Gastrocnemius medialis (tissue), 4 donors: ENCODE results near the gene GPNMB. TPM values are rescaled to one million over a fixed set of nuclear protein-coding genes. Genes with fewer than 3 reads are reported as not detected.

Source experiments
- ATAC-seq, 2 donors: fragments of 150-250 bp; one replicate each; pipeline ENCODE4 v1.9.1; 2016
- DNase-seq, 2 donors: peaks; one replicate each; pipeline ENCODE4 v3.0.0-alpha.2; 2019
- H3K27ac ChIP-seq, 4 donors: fragments of 200-600 bp; sonication (generic); 1 replicate in 1 of 4; 2 replicates in 3 of 4; pipeline ENCODE4 v1.5.1; 2016 to 2018; ENCODE audit warnings: mild to moderate bottlenecking in 2 of 4, moderate library complexity in 1 of 4
- H3K27me3 ChIP-seq, 3 donors: fragments of 200-600 bp; sonication (generic) in 2 of 3; 1 replicate in 1 of 3; 2 replicates in 2 of 3; pipeline versions ENCODE4 v1.5.1 to v1.6.0; 2016 to 2019; ENCODE audit warnings: mild to moderate bottlenecking in 1 of 3, moderate library complexity in 1 of 3
- H3K36me3 ChIP-seq, 2 donors: fragments of 200-600 bp; sonication (generic) in 1 of 2; one replicate each; pipeline ENCODE4 v1.5.1; 2017 to 2018
- H3K4me1 ChIP-seq, 2 donors: fragments of 200-600 bp; sonication (generic) in 1 of 2; one replicate each; pipeline ENCODE4 v1.5.1; 2016 to 2017; ENCODE audit warnings: mild to moderate bottlenecking in 2 of 2
- H3K4me3 ChIP-seq, 4 donors: fragments of 200-600 bp; sonication (generic) in 3 of 4; 1 replicate in 1 of 4; 2 replicates in 3 of 4; pipeline ENCODE4 v1.5.1; 2016 to 2019; ENCODE audit warnings: mild to moderate bottlenecking in 2 of 4
- H3K9me3 ChIP-seq, 3 donors: fragments of 200-600 bp; sonication (generic) in 2 of 3; 1 replicate in 1 of 3; 2 replicates in 2 of 3; pipeline ENCODE4 v1.5.1; 2016 to 2019
- CTCF ChIP-seq, 5 experiments: fragments of 450-650 bp in 3 of 5; fragments of 200-600 bp in 2 of 5; sonication (generic) in 2 of 5; IDR thresholded peaks in 4 of 5; conservative IDR thresholded peaks in 1 of 5; 1 replicate in 4 of 5; 2 replicates in 1 of 5; pipeline ENCODE4 v1.5.1; 2016 to 2019; ENCODE audit warnings: antibody characterized with exemption in 5 of 5, mild to moderate bottlenecking in 3 of 5, moderate library complexity in 3 of 5
- POLR2A ChIP-seq, 2 donors: fragments of 450-650 bp; IDR thresholded peaks; one replicate each; pipeline ENCODE4 v1.6.1; 2017; ENCODE audit warnings: antibody characterized with exemption in 2 of 2, mild to moderate bottlenecking in 2 of 2, moderate library complexity in 2 of 2
- in situ Hi-C, 4 donors: fragments of 200-750 bp; cut with MboI; loops; one replicate each; pipeline versions ENCODE4 v1.15.0 to v1.8.0; 2017; ENCODE audit warnings: low sequenced_read_pairs in 4 of 4
- intact Hi-C: fragments of 100-400 bp; cut with DNase I; formaldehyde crosslinking; loops from one replicate; pipeline ENCODE4 v1.15.1; 2023; ENCODE audit warnings: low total_unique reads
- total RNA-seq, 4 donors: library from RNA; depleted of rRNA; stranded (reverse); fragments of >200 nt; gene quantifications; one replicate each; pipeline versions ENCODE4 v1.1.0 to v1.2.3, GENCODE V29; 2016

The GPNMB gene
- total RNA-seq, 4 donors from 2014 or later, result 14.7 to 32.1 (median 17.3) TPM

GRCh38 chr7:23295401-23295697 lies 48.8 kb downstream of the GPNMB start:
- DNase-seq, result no peak
- in situ Hi-C loops (no loop called here), intact Hi-C loops (no loop called here)
- no peak for ATAC-seq
- H3K9me3 ChIP-seq, result no peaks in the 10 kb centered on the region
- H3K4me1 ChIP-seq, result peaks cover 9 to 13% of the 10 kb centered on the region in 2 donors
- no peak overlapping the region for H3K27ac ChIP-seq
- H3K36me3 ChIP-seq, result no peaks in the 10 kb centered on the region
- no peak for TF ChIP-seq POLR2A (IDR thresholded peaks at IDR 0.05)
- TF ChIP-seq CTCF (IDR thresholded peaks at IDR 0.05 in 4 of 5, conservative IDR thresholded peaks at IDR 0.05 in 1 of 5), result no peak
- no peaks in the 10 kb centered on the region for H3K27me3 ChIP-seq
- H3K4me3 ChIP-seq, result no peak overlapping the region

- Histone ChIP-seq H3K27ac (peak overlapping the region; percentile 86 to 93 (median 88)), H3K4me3 (peak overlapping the region; percentile 78 to 99 (median 91)), H3K4me1 (peaks cover 24 to 30% of the 10 kb centered on the region in 2 donors), H3K27me3 (no peaks in the 10 kb centered on the region), H3K9me3 (no peaks in the 10 kb centered on the region), H3K36me3 (peaks cover 0 to 4% of the 10 kb centered on the region in 2 donors)
- DNase-seq (no peak), ATAC-seq (peak in 1 of 2 donors; percentile 1)
- in situ Hi-C loops, result no loop called here
- intact Hi-C loops, result loop anchor here (2.0 kb wide), 1 partner anchor 118 kb away; no protein-coding TSS in a partner anchor
- TF ChIP-seq CTCF (IDR thresholded peaks at IDR 0.05 in 4 of 5, conservative IDR thresholded peaks at IDR 0.05 in 1 of 5), result no peak
- TF ChIP-seq POLR2A (IDR thresholded peaks at IDR 0.05), result no peak
Measured at GRCh38 chr7:23298141-23298881, 51.7 kb downstream of the GPNMB start.

- no peaks in the 10 kb centered on the region for H3K9me3 ChIP-seq
- in situ Hi-C loops (no loop called here), intact Hi-C loops (loop anchor here (1.0 to 2.0 kb wide), 2 partner anchors 26 to 118 kb away; no protein-coding TSS in a partner anchor)
- H3K27ac ChIP-seq, result peak within 1 kb of the TSS; percentile 86 to 93 (median 88)
- DNase-seq (peak; percentile 94 to 95), ATAC-seq (peak; percentile 100)
- H3K4me3 ChIP-seq, result peak within 1 kb of the TSS; percentile 78 to 99 (median 91)
- TF ChIP-seq POLR2A (IDR thresholded peaks at IDR 0.05) (peak; percentile 83 to 90), CTCF (IDR thresholded peaks at IDR 0.05 in 4 of 5, conservative IDR thresholded peaks at IDR 0.05 in 1 of 5) (no peak)
- no peaks in the 10 kb centered on the region for H3K27me3 ChIP-seq
- H3K4me1 ChIP-seq, result peaks cover 25 to 34% of the 10 kb centered on the region in 2 donors
- H3K36me3 ChIP-seq, result peaks cover 0 to 4% of the 10 kb centered on the region in 2 donors
Measured at GRCh38 chr7:23298885-23299769, 52.6 kb downstream of the GPNMB start, which contains the start of gene MALSU1. Gene MALSU1 (plus strand): TSS chr7:23299339. CDS start chr7:23299353, 14 bp downstream.

- peaks cover 0 to 4% of the 10 kb centered on the region in 2 donors for H3K36me3 ChIP-seq
- ATAC-seq (no peak), DNase-seq (no peak)
- peak overlapping the region; percentile 86 to 93 (median 88) for H3K27ac ChIP-seq
- peaks cover 32 to 39% of the 10 kb centered on the region in 2 donors for H3K4me1 ChIP-seq
- TF ChIP-seq CTCF (IDR thresholded peaks at IDR 0.05 in 4 of 5, conservative IDR thresholded peaks at IDR 0.05 in 1 of 5) (no peak), POLR2A (IDR thresholded peaks at IDR 0.05) (no peak)
- no peaks in the 10 kb centered on the region for H3K9me3 ChIP-seq
- H3K27me3 ChIP-seq, result no peaks in the 10 kb centered on the region
- intact Hi-C loops (loop anchor here (1.0 to 5.0 kb wide), 3 partner anchors 27 to 193 kb away; partner anchors contain the start of gene KLHL7), in situ Hi-C loops (no loop called here)
- H3K4me3 ChIP-seq, result peak overlapping the region; percentile 78 to 99 (median 91)
Measured at GRCh38 chr7:23299770-23300300, 53.3 kb downstream of the GPNMB start.
